GM21528 (cell line): ENCODE data around the gene CDK17.
A peak's percentile ranks its signal among the peaks of the same experiment; 100 is the strongest.
"Not testable (repeated sequence)": the region's sequence is repeated elsewhere in the genome, so short reads cannot be mapped to it uniquely, and the experiment has no call there.

Experiments used
- ATAC-seq: cut with Tn5 transposase; IDR thresholded peaks from one replicate; pipeline ENCODE4 v1.9.1; 2021; ENCODE audit warnings: mild to moderate bottlenecking, moderate library complexity; ENCODE audit not compliant: unreplicated experiment, low FRiP score

Gene CDK17

DNA sequence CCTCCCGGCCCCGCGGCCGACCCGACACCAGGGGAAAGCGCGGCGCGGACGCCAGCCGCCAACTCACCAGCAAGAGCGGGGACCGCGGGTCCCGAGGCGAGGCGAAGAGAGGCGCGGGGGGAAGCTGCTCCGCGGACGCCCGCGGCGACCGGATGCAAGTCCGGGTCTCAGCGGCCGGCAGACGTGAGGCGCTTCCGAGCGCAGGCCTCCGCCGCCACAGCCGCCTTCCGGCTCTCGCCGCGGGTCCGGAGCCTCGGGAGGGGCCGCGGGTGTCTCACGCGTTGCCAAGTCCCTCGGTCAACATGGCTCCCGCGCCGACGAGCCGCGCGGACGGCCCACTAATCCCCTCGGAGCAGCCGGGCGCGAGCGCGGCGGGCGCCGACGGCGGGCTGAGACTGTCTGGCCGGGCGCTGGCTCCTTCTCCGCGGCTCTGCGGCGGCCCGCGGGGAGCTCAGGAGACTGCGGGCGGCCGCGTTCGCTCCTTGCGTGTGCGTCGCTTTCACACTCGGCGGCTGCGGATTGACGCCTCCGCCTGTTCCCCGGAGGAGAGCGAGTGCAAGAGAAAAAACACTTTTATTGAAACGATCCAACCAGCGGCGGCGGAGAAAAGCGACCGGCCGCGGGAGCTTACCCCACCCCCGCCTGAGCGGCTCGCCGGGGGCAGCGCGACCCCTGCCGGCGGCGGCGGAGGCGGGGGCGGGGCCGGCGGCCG is at the start of gene CDK17:
CDK17 (minus strand) TSS at position 521 of the 712 bp plus-strand sequence. CDS start 65,603 bp downstream, outside the sequence.
- ATAC-seq = peak; percentile 53

DNA sequence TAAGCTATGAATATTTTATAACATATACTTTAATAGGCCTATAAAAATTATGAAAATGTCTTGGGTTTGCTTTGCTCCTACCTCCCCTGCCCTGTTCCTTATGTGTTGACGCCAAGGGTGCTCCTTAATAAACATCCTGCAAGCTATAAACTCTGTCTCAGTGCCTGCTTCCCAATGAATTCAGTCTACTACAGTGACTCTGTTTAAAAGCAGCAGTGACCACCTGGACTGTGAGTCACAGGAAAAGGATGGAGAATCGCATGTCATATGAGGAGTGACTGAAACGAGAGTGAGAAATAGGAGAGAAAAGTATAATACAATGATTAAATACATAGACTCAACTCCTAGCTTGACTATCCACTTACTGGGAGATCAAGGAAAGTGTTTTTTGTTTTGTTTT is 48.1 kb upstream of the CDK17 start:
- ATAC-seq = no peak

DNA sequence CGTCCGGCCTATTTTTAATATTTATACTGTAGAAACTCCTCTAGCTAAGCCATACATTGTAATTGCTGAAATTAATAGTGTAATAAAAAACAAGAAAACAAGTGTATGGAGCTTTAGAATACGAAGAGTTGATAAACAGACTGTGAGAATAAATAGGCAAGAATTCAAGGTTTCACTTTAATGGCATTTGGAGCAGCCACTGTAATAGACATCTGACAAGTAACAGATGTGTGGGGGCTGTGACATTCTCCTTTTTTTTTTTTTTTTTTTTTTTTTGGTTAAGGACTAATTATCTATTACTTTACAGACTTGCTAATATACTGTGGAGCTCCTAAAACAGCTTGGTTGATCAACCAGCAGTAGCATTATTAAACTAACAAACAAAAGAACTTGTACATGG is 47.0 kb upstream of the CDK17 start:
- ATAC-seq = no peak

DNA sequence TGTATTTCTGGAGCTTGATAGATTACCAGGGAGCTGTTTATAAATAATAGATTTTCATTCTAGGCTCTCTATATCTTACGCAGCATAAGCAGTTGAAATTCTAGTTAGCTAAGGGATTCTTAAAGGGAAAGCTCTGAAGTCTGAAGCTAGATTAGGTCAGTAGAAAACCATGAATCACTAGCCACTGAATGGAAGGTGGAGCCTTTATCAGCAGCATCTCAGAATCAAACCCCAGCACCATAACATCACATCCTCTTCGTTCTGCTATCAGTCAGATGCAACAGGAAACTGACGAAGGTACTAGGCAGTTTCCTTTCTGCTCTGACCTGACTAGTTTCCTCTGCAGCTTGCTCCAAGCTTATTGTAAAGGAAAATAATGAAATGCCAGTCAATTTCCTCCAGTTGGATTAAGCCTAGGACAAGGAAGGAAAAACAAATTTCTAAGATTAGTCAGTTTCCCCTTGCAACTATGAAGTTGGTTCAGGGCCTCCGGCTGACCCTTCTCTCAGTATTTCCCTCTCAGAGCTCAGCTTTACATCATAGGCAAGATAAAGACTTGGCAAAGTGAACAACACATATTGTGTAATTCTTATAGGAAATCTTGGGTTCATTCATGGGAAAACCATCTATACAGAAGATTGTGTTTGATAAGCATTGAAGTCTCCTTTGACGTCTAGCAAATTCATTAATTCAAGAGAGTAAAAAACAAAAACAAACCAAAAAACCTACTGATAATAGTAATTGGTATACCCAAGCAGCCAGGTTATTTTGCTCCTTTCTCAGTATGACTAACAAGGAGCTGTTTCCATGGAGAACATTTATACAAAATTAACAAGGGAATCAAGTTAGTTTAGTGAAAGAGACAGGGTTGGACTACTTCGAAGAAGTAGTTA is 45.7 kb upstream of the CDK17 start:
- peak; percentile 93 for ATAC-seq

DNA sequence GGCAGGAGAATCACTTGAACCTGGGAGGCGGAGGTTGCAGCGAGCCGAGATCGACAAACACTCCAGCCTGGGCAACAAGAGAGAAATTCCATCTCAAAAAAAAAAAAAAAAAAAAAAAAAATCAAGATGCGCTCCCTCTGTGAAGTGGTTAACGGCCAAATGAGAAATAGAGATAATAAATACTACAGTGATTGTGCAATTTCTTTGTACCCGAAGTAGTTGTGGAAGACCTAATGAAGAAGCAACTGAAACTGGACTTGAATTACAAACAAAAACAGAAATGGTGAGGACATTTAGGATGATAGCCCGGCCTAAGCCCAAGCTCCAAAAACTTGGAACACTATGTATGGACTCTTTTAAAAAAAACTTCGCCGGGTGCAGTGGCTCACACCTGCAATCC is 44.2 kb upstream of the CDK17 start:
- ATAC-seq = no peak

DNA sequence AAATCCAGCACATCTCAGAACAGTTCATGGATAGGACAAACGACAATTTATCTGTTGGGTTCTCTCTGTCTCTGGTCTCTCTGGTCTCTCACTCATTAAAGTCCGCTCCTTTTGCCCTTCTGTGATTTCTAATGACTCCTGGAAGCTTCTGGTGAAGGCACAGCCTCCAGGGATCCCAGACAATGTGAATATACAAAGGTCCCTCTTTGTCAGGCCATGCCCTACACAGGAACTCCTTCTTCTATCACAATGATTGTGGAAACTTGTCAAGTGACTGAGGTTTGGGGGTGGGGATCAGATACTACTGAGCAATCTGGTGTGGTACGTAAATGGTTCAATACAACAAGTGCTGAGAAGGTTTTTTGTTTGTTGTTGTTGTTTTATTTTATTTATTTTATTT is 42.7 kb upstream of the CDK17 start:
- no peak for ATAC-seq

DNA sequence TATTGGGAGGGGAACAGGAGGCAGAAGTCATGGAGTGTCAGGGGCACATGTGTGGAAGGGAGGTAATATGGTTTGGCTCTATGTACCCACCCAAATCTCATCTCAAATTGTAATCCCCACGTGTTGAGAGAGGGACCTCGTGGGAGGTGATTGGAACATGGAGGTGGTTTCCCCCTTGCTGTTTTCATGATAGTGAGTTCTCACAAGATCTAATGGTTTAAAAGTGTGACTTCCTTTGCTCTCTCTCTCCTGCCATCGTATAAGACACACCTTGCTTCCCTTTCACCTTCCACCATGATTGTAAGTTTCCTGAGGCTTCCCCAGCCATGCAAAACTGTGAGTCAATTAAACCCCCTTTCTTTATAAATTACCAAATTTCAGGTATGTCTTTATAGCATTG is 41.6 kb upstream of the CDK17 start:
- no peak for ATAC-seq

DNA sequence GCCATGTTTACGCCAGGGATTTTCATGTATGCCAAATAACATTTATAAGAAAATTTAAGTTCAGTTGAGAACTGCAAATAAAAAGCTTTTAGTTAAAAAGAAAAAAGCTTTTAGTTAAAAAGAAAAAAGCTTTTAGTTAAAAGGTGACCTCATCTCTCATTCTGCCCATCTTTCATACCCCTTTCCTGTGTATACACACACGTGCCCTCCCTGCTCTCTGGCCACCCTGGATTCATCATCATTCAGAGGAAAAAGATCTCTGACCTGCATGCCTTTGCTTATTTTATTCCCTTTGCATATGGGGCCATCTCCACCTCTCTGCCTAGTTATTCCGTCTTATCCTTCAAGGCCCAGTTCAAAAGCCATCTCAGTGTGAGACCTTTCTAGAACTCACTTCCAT is 38.1 kb upstream of the CDK17 start:
- no peak for ATAC-seq

DNA sequence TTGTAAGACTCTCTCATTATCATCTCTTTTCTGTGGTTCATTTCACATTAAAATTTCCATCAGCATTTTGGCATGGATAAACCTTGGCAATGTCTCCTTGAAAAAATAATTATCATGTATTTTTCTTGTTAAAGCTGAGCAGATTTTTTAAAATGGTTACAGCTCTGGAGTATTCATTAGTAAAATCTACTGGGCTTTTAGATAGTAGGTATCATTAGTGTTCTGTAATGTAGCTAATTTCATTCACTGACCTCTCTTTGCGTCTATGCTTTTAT is 36.9 kb upstream of the CDK17 start:
- no peak for ATAC-seq

DNA sequence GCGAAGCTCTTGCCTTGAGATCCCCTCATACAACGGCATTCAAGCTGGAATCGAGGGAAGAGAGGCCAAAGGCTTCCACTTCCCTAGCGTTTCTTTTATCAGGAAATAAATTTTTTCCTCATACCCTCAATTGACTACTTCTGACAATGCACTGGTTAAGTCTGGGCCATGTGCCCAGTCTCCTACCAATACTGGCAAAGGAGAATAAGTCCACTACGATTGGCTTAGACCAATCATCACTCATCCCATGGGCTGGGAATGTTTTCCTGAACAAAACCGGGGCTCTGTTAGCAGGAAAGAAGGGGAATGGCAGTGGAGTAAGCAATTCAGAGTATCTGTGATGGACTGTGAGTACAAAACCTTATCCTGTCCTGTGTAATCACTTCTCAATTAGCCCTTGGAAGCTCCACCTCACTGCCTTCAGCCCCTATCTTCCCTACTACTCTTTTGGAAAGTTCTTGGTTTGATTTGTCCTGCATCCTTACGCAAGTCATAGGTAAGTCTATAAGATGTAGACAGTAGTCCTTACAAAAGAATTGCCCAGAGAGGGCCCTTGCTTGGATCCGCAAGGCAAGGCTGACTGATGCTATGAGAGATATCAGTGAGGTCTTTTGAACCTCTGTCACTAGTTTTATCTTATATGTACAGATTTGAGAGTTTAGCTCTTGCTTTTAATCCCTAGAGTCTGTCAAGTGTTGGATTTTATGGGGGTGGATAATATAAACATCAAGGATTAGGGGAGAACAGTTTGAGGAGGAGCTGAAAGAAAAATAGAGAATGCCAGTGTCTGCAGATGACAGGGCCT is 36.3 kb upstream of the CDK17 start:
- no peak for ATAC-seq

DNA sequence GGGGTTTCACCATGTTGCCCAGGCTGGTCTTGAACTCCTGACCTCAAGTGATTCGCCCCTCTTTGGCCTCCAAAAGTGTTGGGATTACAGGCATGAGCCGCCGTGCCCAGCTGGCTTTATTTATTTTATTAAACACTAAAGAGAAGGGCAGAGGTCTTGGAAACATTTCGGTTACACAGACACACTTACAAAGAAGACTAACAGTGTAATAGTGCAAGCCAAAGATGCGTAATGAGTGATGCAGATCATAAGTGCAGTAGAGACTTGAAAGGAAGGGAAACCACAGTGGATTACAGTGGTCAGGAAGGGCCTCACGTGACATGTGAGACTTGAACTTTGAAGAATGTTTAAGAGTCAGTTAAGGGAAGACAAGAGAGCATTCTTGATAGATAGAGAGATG is 33.9 kb upstream of the CDK17 start:
- ATAC-seq = peak; percentile 78

DNA sequence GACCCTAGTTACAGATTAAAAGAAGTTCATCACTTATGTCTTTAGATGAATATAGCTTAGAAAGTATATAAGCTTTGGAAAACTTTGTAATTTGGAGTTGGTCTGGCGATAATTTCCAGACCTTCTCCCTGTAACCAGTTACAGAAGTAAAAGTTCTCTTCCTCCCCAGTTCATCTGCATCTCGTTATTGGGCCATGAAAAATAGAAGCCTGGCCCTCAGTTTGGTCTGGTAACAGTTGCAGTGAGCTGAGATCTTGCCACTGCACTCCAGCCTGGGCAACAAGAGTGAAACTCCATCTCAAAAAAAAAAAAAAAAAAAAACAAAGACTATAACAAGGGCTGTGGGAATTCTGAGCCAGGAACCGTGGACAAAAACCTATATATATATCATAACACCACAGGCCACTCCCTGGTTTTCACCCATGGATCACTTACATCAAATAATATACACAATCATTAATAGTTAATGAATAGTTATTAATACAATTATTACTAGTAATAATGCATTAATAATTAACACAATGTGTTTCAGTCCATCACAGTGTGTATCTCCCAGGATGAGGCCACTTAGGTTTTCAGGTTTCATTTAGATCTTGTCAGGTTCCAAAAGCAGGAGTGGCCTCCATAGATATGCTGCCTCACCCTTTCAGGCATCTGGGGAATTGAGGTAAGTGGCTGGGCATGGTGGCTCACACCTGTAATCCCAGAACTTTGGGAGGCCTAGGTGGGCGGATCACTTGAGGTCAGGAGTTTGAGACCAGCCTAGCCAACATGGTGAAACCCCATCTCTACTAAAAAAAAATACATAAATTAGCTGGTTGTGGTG is 32.5 kb upstream of the CDK17 start:
- not testable (repeated sequence) for ATAC-seq

DNA sequence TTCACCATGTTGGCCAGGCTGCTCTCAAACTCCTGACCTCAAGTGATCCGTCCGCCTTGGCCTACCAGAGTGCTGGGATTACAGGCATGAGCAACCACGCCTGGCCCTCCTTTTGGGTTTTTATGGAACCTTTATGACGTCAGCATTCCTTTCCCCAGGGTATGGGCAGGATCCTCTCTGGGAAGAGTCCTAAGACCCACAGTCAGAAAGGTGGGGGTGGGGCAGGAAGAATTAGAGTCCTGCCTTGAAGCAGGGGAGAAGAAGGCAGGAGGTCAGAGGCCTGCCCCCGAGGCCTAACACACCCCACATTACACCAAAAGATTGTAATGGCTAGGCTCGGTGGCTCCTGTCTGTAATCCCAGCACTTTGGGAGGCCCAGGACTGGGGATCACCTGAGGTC is 30.8 kb upstream of the CDK17 start:
- ATAC-seq = no peak

DNA sequence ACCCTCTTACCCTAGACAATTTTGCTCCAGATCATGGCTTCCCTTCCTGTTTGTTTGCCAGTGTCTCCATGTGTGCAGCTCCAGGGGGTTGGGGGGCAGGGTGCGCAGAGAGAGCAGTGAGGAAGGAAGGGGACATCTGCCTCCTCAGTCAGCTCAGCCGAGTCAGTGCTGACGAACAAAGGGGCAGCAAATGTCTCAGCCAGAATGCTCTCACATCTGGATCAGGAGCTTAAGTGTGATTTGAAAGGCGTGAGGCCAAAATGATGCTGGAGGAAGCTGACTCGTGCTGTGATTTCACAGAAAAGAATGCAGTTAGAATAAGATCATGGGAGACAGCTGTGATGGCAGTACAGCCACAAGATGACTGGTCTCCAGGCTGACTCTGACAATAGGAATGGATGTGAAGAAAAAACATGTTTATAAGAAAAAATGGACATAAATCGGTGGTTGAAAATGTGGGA is 27.1 kb upstream of the CDK17 start:
- ATAC-seq = no peak

DNA sequence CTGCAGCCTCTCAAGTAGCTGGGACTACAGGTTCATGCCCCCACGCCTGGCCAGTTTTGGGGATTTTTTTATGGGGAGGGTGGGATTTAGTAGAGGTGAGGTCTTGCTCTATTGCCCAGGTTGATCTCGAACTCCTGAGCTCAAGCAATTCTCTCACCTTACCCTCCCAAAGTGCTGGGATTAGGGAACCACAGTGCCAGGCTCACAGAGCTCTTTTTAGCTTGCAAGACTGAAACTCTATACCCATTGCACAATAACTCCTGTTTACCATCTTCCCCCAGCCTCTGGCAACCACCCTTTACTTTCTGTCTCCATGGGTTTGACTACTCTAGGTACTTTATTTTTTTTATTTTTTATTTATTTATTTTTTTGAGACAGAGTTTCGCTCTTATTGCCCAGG is 25.7 kb upstream of the CDK17 start:
- ATAC-seq = no peak

DNA sequence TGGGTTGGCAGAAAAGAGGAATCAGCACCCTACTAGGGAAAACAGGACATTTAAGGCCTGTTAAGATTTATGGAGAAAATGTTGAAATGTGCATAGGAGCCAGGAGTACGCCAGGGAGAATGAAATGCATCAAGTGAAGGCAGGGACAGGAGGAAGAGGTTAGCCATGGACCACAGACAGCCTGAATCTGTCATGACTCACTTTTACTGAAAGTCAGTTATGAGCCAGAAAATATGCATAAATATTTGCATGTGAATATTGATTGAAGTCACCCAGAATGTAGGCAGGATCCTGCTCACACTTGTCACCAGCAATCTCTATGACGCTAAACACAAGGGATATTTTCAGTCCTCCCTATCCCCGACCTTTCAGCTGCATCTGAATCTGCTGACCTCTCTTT is 25.1 kb upstream of the CDK17 start:
- ATAC-seq = no peak

DNA sequence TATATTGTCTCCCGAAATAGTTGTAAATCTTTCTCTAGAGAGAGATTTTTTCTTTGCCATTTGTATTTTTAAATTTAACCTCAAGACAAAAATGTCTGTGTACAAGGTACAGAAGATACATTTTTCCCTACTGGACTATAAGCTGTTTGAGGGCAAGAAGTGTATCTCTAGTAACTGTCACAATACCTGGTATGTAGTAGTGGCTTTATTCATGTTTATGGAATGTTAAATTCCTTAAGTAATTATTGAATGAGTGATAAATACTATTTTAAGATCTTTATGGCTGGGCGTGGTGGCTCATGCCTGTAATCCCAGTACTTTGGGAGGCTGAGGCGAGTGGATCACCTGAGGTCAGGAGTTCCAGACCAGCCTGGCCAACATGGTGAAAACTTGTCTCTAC is 24.4 kb upstream of the CDK17 start:
- ATAC-seq = no peak

DNA sequence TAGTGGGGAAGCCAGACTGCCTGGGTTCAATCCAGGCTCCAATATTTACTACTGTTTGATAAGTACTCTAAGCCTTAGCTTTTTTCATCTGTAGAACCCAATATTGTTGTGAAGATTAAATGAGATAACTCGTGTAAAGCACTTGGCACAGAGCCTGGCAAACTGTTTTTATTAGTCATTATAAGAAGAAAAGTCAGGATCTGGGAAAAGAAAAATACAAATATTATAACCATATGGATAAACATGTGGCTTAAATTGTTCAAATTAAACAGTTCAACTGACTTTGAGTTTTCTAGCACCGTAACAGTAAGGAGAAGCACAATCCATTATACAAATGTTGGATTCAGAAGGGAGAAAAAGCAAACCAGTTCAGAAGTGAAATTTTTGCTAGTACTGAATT is 22.0 kb upstream of the CDK17 start:
- no peak for ATAC-seq

DNA sequence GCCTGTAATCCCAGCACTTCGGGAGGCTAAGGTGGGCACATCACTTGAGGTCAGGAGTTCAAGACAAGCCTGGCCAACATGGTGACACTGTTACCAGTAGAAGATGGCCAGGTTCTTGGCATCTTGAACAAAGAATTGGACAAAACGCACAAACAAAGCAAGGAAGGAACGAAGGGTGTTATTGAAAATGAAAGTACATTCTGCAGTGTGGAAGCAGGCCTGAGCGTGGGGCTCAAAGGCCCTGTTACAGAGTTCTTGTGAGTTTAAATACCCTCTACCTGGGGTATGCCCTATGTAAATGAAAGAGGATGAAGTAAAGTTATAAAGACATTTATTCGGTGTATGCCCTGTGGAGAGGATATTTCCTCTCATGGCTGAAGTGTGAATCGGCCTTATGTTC is 20.8 kb upstream of the CDK17 start:
- ATAC-seq = no peak

DNA sequence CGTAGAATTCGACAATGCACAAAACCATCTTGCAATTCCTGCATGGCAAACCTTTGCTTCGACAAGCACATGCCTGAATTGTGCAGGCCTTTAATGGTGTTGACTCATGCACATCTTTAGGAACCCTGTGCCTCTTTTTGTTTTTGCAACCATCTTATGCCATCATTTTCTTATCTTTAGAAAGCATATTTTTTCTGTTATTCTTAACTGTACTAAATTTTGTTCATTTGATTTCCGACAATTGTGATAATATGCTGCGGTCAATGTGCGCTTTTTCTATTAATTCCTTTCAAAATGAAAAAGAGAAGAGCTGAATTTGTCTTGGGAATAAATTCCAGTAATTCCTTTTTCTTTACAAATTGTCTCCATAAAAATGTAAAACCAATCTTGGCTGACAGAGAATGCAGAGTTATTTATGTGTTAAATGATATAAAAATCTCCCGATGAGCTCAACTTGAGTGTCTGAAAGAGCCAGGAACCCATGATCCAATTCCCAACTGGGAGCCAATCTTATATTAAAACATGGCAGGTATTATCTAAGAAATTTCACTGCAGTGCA is 20.1 kb upstream of the CDK17 start:
- ATAC-seq = no peak
